Gastroesophageal sphincter (tissue), 3 donors: Measurements from ENCODE around the gene RBFA.

Experiments
- EP300 ChIP-seq: sonication (generic); formaldehyde crosslinking; IDR thresholded peaks from one replicate; pipeline ENCODE4 v1.6.1; 2017; ENCODE audit warnings: antibody characterized with exemption, mild to moderate bottlenecking
- TF ChIP-seq, protein P1 (sequence below), 4 experiments: fragments of 200-600 bp in 2 of 4; fragments of 450-650 bp in 2 of 4; sonication (generic) in 1 of 4; IDR thresholded peaks; one replicate each; pipeline ENCODE4 v1.5.1; 2017 to 2019; ENCODE audit warnings: antibody characterized with exemption in 4 of 4, mild to moderate bottlenecking in 2 of 4, moderate library complexity in 2 of 4

DNA sequence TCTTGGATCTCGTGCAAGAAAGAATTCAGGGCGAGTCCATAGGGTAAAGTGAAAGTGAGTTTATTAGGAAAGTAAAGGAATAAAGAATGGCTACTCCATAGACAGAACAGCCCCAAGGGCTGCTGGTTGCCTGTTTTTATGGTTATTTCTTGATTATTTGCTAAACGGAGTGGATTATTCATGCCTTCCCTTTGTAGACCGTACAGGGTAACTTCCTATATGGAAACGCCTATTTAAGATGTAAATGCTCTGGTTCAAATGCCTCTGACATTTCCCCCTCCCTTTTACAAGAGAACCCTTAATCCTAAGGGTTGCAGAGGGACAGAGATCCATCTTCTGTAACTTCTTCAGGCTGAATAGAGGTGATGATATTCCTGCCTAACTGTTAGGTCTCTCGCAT lies 25.7 kb downstream of the RBFA start:
- TF ChIP-seq, protein P1, sequence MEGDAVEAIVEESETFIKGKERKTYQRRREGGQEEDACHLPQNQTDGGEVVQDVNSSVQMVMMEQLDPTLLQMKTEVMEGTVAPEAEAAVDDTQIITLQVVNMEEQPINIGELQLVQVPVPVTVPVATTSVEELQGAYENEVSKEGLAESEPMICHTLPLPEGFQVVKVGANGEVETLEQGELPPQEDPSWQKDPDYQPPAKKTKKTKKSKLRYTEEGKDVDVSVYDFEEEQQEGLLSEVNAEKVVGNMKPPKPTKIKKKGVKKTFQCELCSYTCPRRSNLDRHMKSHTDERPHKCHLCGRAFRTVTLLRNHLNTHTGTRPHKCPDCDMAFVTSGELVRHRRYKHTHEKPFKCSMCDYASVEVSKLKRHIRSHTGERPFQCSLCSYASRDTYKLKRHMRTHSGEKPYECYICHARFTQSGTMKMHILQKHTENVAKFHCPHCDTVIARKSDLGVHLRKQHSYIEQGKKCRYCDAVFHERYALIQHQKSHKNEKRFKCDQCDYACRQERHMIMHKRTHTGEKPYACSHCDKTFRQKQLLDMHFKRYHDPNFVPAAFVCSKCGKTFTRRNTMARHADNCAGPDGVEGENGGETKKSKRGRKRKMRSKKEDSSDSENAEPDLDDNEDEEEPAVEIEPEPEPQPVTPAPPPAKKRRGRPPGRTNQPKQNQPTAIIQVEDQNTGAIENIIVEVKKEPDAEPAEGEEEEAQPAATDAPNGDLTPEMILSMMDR (IDR thresholded peaks at IDR 0.05): no peak
- TF ChIP-seq EP300: no peak
